Astrocyte of the hippocampus (primary cell): ENCODE data around the gene WWC2.

Experiments used
- DNase-seq: peaks from one replicate; pipeline ENCODE4 v3.0.0; 2011; ENCODE audit warnings: low read depth, low spot score

WWC2 gene

DNA sequence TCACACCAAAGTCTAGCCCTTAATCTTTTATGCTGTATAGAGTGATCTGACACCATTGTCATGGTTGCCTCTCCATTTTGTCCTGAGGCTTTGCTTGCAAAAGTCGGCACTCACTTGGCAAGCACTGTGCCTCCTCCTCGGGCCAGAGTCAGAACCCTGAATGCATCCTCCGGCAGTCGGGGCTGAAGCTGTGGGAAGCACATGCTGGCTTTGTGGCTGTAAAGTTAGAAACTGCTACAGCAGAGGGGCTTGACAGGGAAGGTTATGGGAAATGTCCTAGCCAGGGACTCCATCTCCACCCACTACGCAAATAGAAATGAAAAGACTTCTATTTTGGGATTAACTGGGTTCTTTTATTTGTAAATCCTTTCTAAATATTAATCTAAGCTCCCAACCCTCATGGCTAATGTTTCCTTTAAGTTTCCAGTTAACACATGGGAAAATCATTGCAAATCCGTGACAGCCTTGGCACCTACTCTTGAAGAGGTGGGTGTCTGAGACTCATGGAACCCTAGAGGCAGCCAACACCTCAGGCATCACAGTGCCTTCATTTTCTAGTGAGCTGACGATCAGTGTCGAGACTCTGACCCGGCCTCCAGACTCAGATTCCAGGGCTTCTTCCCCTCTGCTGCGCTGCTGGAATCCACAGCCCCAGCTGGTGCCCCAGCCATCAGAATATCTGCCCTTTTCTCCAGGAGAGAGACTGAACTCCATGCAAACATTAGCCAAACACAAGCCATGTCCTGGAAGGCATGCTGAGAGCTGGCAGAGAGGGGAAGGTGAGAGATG lies 231.1 kb downstream of the WWC2 start:
- DNase-seq = no peak

DNA sequence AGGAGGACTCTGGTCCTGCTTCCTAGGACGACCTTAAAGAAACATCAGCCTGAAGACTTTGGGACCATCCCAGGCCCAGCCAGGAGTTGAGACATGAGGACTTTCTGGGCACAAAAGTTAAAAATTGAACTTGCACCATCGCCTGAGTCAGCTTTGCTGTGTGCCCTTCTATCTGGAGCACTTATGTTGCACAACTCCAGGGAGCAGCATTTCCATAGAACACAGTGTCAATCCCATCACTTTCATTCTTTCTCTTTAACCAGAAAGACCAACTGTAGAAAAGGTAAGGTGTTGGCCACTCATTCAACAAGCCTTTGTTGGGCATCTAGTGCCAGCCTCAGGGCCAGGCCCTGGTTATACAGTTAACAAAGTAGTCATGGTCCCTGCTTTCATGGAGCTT lies 231.8 kb downstream of the WWC2 start:
- no peak for DNase-seq

DNA sequence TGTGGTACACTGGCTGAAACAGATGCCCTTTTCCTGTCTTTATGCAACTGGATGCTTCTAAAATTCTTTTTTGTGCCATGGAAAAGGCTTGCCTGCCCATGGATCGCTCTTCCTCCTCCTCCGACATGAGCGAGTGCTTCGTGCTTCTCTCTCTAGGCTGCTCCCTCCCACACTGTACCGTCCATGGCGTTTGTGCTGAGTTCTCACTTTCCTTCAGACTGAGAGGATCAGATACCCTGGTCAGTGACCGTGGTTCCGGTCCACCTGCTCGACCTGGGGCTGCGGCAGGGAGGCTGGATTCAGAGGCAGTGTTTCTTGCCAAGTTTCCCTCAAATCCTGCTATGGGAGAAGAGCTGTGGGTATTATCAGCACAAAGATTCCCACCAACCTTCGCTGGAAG lies 233.4 kb downstream of the WWC2 start:
- no peak for DNase-seq

DNA sequence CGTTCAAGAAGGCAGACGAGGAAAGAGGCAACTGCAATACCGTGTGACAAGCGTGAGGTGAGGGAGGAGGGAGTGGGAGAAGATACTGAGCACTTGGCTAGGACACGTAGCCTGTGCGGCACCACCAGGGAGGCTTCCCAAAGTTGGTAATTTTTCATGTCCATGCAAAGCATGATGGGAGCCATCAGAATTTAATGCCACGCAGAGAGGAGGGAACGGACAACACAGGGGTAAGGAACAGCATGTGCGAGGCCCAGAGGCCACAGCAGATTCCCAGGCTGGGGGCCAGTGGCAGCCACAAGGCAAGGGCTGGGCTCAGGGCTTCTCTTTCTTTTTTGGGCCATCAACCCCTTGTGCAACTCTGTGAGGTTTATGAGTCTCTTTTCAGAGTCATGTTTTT lies 234.1 kb downstream of the WWC2 start:
- no peak for DNase-seq

DNA sequence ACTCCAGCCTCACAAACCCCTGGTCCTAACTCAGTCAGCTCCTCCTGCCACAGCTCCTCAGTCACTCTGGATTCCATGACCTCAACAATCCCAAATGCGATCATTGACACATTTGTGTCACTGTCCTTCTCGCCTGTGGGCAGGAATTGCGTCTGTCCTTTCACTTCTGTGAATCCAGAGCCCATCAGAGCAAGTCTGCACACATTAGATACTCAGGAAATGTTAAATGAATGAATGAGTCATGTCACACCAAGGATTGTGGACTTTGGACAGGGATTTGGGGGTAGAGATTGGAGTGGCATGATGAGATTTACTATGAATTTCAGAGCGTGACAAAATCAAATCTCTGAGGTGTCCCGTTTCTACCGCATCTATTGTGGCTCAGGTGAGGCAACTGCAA lies 234.9 kb downstream of the WWC2 start:
- DNase-seq = no peak

DNA sequence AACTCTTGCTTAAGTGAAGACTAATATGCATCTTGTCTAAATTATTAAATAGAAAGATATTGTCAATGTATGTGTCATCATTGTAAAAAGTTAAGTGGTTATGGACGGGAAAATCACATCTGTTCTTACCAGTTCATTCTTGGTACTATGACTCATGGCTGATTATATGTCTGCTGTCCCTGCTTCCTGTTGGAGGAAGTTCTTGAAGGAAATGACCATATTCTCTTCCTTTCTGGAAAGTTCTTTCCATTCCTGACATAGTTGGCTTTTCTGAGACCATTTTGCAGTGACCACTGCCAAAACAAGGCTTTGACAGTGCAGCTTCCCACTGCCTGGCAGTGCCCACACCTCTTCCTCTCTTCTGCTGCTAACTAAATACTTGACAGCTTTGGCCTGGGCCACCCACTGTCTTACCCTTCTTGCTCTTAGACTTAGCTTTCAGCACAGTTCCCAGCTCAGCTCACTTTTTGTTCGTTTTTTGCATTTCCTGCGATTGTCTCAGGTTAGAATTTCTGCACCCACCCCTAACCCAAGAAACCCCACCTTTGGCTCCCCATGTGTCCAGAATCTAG lies 236.4 kb downstream of the WWC2 start:
- peak; percentile 68 for DNase-seq

DNA sequence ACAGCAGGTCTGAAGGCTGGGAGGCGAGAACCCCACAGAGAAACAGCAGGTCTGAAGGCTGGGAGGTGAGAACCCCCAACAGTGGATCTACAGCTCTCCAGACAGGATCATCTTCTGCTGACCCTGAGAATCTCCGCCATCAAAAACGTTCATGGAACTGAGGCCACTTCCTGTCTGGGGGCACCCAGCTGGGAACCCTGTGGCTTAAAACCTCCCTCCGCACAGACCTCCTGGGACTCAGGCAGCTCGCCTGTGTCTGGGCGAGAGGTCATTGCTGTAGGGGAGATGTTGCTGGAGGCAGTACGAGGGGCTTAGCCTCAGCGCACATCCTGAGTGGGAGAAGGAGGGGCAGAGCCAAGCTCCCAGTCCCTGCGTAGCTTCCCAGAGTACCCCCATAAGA lies 238.3 kb downstream of the WWC2 start:
- no peak for DNase-seq

DNA sequence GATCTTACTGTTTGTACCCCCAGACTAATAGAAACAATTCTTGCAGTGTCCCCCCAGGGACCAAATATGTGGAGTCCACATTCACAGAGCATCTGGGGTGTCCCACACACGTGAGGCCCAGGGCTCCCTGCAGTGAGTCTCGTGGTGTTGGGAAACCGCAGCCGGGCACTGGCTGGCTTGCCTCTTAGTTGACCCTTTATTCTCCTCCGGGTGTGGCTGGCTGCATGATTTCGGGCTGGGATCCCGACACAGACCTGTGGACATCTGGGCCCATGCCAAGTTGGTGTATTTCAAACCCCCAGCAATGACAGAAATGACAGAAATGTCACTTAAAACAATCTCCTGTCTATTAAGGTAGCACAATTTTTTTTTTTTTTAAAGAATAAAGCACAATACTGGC lies 238.8 kb downstream of the WWC2 start:
- no peak for DNase-seq

DNA sequence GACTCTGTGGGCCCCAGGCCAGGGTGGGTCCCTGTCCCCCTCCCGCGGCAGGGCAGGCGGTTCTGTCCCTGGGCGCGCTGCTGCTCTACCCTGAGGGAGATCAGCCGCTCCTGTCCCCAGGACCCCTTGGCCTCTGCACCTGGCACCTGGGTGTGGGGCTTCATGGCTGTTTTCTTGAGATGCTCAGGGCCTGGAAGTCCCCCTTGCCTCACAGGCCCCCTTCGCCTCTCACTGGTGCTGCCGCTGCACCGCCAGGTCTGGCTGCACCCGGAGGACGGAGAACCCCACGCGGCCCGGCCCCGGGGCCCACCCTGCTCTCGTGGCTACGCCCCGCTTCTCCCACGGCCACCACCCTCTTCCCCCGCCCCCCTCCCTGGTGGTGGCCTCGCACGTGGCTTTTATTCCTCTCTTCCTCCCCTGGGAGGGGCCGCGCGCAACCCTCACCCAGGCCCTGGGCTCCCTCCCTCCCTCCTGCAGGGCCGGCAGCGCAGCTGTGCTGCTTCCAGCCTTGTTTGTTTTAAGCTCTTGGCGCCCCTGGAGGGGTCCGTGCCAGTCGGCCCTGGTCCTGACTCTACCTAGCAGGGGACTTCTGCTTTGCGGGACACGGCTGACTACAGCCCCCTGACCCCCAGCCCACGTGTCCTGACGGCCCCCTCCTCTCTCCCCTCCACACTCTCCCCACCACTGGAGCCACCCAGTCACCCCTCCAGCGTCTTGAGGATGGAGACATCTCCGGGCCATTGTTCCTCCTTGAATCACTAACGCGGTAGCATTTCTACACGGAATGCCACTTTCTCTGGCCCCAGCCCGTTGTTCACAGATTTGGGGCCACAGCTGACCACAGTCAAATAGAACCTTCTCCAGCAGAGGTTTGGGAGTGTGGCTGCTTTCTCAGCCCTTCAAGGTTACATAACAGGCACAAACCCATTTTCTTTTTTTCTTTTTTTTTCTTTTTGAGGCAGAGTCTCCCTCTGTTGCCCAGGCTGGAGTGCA lies 243.8 kb downstream of the WWC2 start:
- no peak for DNase-seq

DNA sequence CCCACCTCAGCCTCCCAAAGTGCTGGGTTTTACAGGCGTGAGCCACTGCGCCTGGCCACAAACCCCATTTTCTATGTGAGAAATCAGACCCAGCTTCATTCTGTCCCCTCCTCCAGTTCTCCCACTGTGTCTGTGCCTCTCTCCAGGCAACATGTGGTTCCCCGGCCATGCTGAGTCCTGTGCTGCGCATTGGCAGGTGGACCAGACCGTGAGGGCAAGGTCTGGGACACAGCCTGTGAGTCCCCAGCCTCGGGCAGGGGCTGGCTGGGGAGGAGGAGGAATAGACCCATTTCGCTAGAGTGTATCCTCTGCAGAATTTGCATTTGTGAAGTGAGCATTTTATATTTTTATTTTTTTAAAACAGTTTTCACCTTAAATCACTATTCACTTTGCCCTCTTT lies 244.7 kb downstream of the WWC2 start:
- DNase-seq = no peak

DNA sequence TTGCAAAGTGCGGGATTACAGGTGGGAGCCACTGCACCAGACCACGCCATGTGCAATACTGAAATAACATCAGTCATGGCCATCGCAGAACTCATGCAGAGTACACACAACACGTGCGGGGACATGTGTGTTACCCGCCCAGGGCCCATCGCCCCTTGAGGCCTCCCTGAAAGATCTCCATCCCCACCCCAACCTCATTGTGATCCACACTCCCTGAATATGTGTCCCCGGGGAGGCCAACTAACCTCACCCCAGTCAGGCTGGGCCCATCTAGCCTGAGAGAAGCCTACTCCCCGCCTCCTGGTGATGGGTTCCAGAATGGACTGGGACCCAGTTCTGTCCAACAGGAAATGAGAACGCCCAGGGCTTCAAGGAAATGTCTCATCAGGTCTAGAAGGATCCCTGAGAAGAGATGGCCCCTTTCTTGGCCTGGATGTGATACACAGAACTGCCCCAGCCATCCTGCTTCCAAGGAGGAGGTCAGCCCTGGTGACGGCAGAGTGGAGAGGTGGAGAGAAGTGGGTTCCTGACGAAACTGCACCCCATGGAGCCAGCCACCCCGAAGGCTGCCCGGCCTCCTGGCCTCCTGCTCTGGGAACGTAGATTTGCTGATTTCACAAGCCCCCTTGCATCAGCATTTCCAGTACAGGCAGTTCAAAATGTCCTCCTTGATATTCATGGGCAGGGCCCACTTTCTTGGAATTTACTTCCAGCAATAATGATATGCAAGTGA lies 245.6 kb downstream of the WWC2 start:
- DNase-seq = no peak

DNA sequence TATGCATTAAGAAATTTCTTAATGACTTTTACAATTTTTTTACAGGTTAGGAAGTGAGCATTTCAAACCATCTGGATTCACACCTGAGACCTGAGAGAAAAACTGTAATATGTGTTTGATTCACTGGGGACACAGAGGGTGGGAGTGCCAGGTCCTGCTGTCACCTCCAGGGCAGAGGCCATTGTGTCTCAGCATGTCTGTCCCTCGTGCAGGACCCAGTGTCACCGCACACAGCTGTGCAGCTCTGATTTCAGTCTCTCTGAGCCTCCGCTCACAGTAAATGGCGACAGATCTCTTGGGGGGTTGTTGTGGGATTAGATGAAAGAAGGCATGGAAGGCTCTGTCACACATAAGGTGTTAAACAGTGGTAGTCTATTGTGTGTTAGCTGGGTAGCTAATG lies 246.2 kb downstream of the WWC2 start:
- DNase-seq = no peak

DNA sequence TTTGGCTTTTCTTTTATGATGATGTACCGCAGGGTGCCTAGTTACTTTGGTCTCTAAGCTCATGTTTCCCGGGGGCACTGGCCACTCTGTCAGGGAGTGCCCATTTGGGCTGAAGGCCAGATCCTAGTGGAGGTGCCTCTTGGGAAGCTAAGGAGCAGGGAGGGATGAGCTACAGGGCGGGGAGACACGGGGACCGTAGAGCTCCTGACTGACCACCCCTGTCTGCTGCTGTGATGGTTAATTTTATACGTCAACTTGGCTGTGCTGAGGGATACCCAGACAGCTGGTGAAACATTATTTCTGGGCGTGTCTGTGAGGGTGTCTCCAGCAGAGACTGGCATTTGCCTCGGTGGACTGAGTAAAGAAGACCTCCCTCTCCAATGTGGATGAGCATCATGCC lies 248.1 kb downstream of the WWC2 start:
- no peak for DNase-seq

DNA sequence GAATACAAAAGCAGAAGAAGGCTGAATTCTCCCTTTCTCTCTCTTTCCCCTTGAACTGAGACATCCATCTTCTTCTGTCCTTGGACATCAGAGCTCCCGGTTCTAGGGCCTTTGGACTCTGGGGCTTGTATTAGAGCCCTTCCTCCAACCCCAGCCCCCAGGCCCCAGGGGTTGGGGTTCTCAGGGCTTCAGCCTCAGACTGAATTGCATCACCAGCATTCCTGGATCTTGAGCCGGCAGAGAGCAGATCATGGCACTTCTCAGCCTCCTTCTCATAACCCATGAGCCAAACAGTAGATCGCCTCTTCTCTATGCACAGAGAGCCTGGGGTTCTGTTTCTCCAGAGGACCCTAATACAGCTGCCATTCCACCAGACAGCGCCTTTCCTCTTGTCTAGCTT lies 248.5 kb downstream of the WWC2 start:
- no peak for DNase-seq

DNA sequence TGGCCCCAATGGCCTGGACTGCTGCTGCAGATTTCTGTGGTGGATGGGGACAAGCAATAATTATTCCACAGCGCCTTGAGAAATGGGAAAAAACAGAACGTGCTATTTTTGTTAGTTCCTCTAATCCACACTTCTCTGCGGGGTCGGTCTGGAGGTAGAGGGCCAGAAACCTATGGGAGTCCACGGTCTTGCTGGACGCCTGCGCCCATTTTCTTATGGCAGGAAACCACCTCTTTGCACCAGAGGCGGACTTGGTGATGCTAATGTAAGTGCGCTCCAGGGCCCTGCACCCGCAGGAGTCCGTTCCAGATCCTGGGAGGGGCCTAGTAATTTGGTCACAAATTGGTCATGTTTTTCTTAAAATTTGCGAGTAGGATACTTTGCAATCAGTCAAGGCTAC lies 249.1 kb downstream of the WWC2 start:
- DNase-seq = no peak

DNA sequence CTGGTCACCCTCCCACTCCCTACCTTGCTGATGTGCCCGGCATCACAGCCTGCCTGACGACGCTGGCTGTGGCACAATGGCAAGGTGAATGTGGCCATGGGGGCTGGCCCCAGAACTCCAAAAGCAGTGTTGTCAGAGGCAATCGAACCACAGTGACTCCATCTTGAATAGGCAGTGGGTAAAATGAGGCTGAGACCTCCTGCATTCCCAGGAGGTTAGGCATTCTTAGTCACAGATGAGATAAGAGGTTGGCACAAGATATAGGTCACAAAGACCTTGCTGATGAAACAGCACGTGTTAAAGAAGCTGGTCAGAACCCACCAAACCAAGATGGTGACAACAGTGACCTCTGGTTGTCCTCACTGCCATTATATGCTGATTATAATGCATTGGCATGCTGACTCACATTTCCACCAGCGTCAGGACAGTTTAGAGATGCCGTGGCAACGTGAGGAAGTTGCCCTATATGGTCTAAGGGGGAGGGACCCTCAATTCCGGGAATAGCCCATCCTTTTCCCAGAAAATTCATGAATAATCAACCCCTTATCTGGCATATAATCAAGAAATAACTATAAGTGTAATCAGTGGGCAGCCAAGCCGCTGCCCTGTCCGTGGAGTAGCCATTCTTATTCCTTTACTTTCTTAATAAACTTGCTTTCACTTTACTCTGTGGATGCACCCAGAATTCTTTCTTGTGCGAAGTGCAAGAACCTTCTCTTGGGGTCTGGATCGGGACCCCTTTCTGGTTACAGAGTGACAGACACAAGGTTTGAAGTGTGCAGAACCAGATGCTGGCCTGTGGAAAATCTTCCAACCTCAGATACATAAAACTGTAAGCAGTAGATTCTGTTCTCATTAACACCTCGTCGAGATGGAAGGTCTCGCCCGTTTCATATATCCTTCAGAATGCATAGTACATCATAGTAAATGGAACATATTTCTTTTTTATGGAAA lies 249.9 kb downstream of the WWC2 start:
- peak; percentile 92 for DNase-seq

DNA sequence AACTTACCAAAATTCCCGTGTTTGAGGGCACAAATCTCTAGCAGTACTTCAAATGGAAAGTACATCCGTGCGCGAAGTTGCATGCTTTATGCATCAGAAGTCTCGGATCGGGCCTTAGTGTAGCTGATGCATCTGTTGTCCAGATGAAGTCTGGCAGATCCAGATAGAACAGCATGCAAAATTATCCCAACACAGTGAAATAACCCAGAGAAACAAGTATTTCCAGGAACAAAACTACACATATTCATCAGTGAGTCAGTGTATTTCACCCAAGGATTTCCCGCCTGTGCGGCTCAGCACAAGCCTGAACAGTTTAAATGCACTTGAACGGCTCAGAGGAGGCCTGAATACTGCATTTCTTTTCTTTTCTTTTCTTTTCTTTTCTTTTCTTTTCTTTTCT lies 250.6 kb downstream of the WWC2 start:
- peak; percentile 67 for DNase-seq

DNA sequence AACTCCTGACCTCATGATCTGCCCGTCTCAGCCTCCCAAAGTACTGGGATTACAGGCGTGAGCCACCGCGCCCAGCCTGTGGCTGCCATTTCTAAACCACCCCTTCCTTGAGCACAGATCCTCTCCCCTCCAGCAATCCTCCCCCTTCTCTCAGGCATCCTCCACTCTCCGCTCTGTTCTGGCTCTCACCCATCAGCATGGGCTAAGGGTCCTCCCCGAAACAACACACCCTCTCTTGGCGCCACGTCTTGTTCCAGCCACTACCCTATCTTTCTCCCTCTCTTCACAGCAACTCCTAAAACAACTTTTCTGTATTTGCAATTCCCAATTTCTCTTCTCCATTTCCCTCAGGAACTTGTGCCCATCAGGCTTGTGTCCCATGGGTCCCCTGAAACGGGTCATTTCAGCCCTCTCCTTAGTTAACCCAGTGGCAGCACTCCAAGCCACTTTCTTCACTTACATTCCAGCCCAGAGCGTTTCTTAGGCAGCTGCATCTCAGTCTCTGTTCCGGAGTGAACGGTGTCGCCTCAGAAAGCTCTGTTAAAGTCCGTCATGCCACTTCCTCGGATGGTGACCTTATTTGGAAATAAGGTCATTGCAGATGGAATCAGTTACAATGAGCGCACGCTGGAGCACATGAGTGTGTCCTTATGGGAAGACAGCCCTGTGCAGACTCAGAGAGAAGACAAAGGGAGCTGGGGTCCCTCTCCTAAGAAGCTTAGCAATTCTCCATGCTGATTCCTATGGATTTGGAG lies 251.4 kb downstream of the WWC2 start:
- no peak for DNase-seq

DNA sequence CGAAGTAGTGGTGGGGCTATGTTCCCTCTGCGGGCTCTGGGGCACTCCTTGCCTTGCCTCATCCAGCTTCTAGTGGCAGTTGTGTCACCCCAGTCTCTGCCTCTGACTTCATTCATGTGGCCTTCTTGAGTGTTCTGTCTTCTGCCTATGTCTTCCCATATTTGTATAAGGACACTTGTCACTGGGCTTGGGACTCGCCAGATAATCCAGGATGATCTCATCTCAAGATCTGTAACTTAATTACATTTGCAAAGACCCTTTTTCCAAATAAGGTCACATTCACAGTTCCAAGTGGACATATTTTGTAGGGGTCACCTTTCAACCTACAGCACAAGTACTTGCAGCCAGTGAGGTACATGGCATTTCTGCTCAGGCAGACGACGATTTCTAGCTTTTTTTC lies 253.5 kb downstream of the WWC2 start:
- no peak for DNase-seq

DNA sequence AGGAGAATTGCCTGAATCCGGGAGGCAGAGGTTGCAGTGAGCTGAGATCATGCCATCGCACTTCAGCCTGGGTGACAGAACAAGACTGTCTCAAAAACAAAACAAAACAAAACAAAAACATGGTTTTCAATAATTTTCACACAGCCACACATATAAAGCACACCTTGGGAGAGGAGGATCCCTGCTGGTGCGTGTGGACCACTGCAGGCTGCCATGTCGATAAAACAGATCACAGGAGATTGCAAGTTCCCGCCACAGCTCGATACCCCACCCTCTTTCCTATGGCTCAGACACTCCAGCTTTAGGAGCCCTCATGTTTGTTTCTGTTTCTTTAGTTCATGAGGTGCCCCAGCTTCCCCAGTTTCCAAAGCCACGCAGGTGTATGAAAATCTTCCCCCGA lies 254.5 kb downstream of the WWC2 start:
- DNase-seq = no peak
